GM23338 (cell line): ENCODE results near the gene SARDH. TPM values are rescaled to one million over a fixed set of nuclear protein-coding genes. Genes with fewer than 3 reads are reported as not detected.

Experiments used
- ATAC-seq: fragments of 200-7000 bp; cut with Tn5 transposase; 3 replicates; pipeline ENCODE4 v1.9.1; 2020
- DNase-seq: peaks from one replicate; pipeline ENCODE4 v3.0.0-alpha.2; 2015; ENCODE audit warnings: low spot score
- H2AFZ ChIP-seq: fragments of 200-600 bp; sonication (generic); 2 replicates; pipeline ENCODE4 v1.8.0; 2016; ENCODE audit warnings: antibody characterized with exemption, mild to moderate bottlenecking, moderate library complexity
- H3F3A ChIP-seq: fragments of 200-600 bp; sonication (generic); replicated peaks from 2 replicates; pipeline ENCODE4 v1.8.0; 2017; ENCODE audit warnings: antibody characterized with exemption, mixed run types, low read depth
- H3K27ac ChIP-seq: fragments of 200-600 bp; sonication (generic); 2 replicates; pipeline ENCODE4 v1.6.1; 2016; ENCODE audit warnings: low read depth
- H3K27me3 ChIP-seq: fragments of 200-600 bp; sonication (generic); 2 replicates; pipeline ENCODE4 v1.8.0; 2016; ENCODE audit warnings: mild to moderate bottlenecking, mixed run types, moderate library complexity; ENCODE audit not compliant: insufficient read depth
- H3K36me3 ChIP-seq: fragments of 200-600 bp; sonication (generic); 2 replicates; pipeline ENCODE4 v1.8.0; 2016; ENCODE audit warnings: mild to moderate bottlenecking; ENCODE audit not compliant: insufficient read depth
- H3K4me1 ChIP-seq: fragments of 200-600 bp; sonication (generic); 2 replicates; pipeline ENCODE4 v1.8.0; 2016; ENCODE audit warnings: mild to moderate bottlenecking, moderate library complexity; ENCODE audit not compliant: insufficient read depth
- H3K4me2 ChIP-seq: fragments of 200-600 bp; sonication (generic); 2 replicates; pipeline ENCODE4 v1.7.1; 2017; ENCODE audit warnings: mixed run types
- H3K4me3 ChIP-seq: fragments of 200-600 bp; sonication (generic); 2 replicates; pipeline ENCODE4 v1.6.1; 2016; ENCODE audit warnings: mixed run types
- H3K79me2 ChIP-seq: fragments of 200-600 bp; sonication (generic); replicated peaks from 2 replicates; pipeline ENCODE4 v1.8.0; 2017; ENCODE audit warnings: mild to moderate bottlenecking; ENCODE audit not compliant: insufficient read depth
- H3K9me2 ChIP-seq: fragments of 200-600 bp; sonication (generic); 2 replicates; pipeline ENCODE4 v1.8.0; 2017; ENCODE audit not compliant: insufficient read depth
- H4K20me1 ChIP-seq: fragments of 200-600 bp; sonication (generic); replicated peaks from 2 replicates; pipeline ENCODE4 v1.8.0; 2017; ENCODE audit warnings: mild to moderate bottlenecking; ENCODE audit not compliant: insufficient read depth
- H3K27ac Mint-ChIP-seq: 2 replicates; pipeline ENCODE4 v1.8.0; 2020; ENCODE audit warnings: inconsistent platforms, mild to moderate bottlenecking, moderate library complexity, mixed read lengths
- H3K27me3 Mint-ChIP-seq: 3 replicates; pipeline ENCODE4 v1.8.0; 2022; ENCODE audit warnings: low read depth, mild to moderate bottlenecking, moderate library complexity, mixed read lengths, inconsistent platforms; ENCODE audit not compliant: insufficient read depth, poor library complexity
- H3K36me3 Mint-ChIP-seq: 3 replicates; pipeline ENCODE4 v1.8.0; 2021; ENCODE audit warnings: low read depth, mild to moderate bottlenecking, inconsistent platforms, moderate library complexity, mixed read lengths
- H3K4me1 Mint-ChIP-seq: 3 replicates; pipeline ENCODE4 v1.8.0; 2020; ENCODE audit warnings: mild to moderate bottlenecking, inconsistent platforms, mixed read lengths
- H3K4me3 Mint-ChIP-seq: 3 replicates; pipeline ENCODE4 v1.8.0; 2021; ENCODE audit warnings: moderate library complexity, mild to moderate bottlenecking, inconsistent platforms, mixed read lengths
- H3K9me3 Mint-ChIP-seq: 3 replicates; pipeline ENCODE4 v1.8.0; 2020; ENCODE audit warnings: moderate library complexity, mild to moderate bottlenecking, inconsistent platforms, mixed read lengths
- CTCF ChIP-seq, 2 experiments: fragments of 200-600 bp in 1 of 2; sonication (generic) in 1 of 2; conservative IDR thresholded peaks; 2 replicates each; pipeline versions ENCODE4 v1.5.1 to v1.6.1; 2016 to 2017; ENCODE audit warnings: antibody characterized with exemption in 2 of 2, low read depth in 2 of 2, mild to moderate bottlenecking in 2 of 2, moderate library complexity in 1 of 2
- ETS1 ChIP-seq: IDR thresholded peaks from 2 replicates; pipeline ENCODE4 v1.6.1; 2016; ENCODE audit warnings: antibody characterized with exemption
- EZH2 ChIP-seq: fragments of 200-600 bp; sonication (generic); IDR thresholded peaks from one replicate; pipeline ENCODE4 v1.8.0; 2017; ENCODE audit warnings: antibody characterized with exemption, mild to moderate bottlenecking, low read depth; ENCODE audit not compliant: unreplicated experiment
- JUNB ChIP-seq: IDR thresholded peaks from one replicate; pipeline ENCODE4 v1.6.1; 2016; ENCODE audit warnings: antibody characterized with exemption; ENCODE audit not compliant: unreplicated experiment
- STAT1 ChIP-seq: IDR thresholded peaks from one replicate; pipeline ENCODE4 v1.6.1; 2016; ENCODE audit warnings: antibody characterized with exemption; ENCODE audit not compliant: unreplicated experiment
- ZNF114 ChIP-seq: fragments of 250-450 bp; sonication (Bioruptor Pico); IDR thresholded peaks from 2 replicates; pipeline ENCODE4 v1.5.0; 2020; ENCODE audit warnings: mild to moderate bottlenecking, moderate library complexity
- ZNF331 ChIP-seq: fragments of 250-450 bp; sonication (Bioruptor Pico); IDR thresholded peaks from 2 replicates; pipeline ENCODE4 v1.5.0; 2020; ENCODE audit warnings: low read depth, mild to moderate bottlenecking, moderate library complexity
- ZNF462 ChIP-seq: fragments of 250-450 bp; sonication (Bioruptor Pico); IDR thresholded peaks from 2 replicates; pipeline ENCODE4 v1.5.0; 2020; ENCODE audit warnings: mild to moderate bottlenecking, moderate library complexity
- polyA plus RNA-seq: library from polyadenylated mRNA; unstranded; fragments of >200 nt; fragmentation: Nextera tagmentation; extraction: Ambion mirVana; gene quantifications from 2 replicates; pipeline ENCODE4 v1.2.1, GENCODE V29; 2016
- total RNA-seq: library from RNA; depleted of rRNA; stranded (reverse); fragments of >200 nt; shearing (Covaris generic); gene quantifications from 2 replicates; pipeline ENCODE4 v1.2.3, GENCODE V29; 2014

Gene SARDH
- total and polyA plus RNA-seq, 2 experiments from 2014 or later, result 2.8 to 10.4 TPM

- TF ChIP-seq ETS1, result no peak
- no peak for TF ChIP-seq ZNF331 (CRISPR knock-in tag)
- TF ChIP-seq ZNF114, result no peak
- TF ChIP-seq STAT1, result no peak
- no peak for TF ChIP-seq CTCF (conservative IDR thresholded peaks at IDR 0.05; ENCODE audit: low read depth in 2 of 2)
Observed at GRCh38 chr9:133634081-133634691, 104.0 kb downstream of the SARDH start (continued).

- peak overlapping the region; percentile 50; the same call in 1 of the 2 replicates for H3K27ac ChIP-seq
- DNase-seq (no peak), ATAC-seq (peak; percentile 13)
- peaks cover 19% of the 10 kb centered on the region for H3K4me1 ChIP-seq
- H3K27me3 ChIP-seq, result no peaks in the 10 kb centered on the region
- H3F3A ChIP-seq, result no peaks in the 10 kb centered on the region
- no peaks in the 10 kb centered on the region for H3K9me3 Mint-ChIP-seq
- 0 out of 2 replicates have a peak overlapping the region, but pooled peaks have one; percentile 12 for H3K4me2 ChIP-seq
- H3K4me1 Mint-ChIP-seq, result peaks cover 48% of the 10 kb centered on the region
- no peaks in the 10 kb centered on the region; the same call in 2 of the 3 replicates for H3K36me3 Mint-ChIP-seq
- H3K79me2 ChIP-seq, result no peaks in the 10 kb centered on the region
- H3K36me3 ChIP-seq, result no peaks in the 10 kb centered on the region
- no peaks in the 10 kb centered on the region for H3K9me2 ChIP-seq
- peaks cover 21% of the 10 kb centered on the region for H3K27me3 Mint-ChIP-seq
- no peaks in the 10 kb centered on the region for H4K20me1 ChIP-seq
- no peak overlapping the region; the same call in 2 of the 3 replicates for H3K4me3 Mint-ChIP-seq
- 0 out of 2 replicates have a peak overlapping the region, but pooled peaks have one; percentile 66 for H2AFZ ChIP-seq
- TF ChIP-seq ZNF331 (CRISPR knock-in tag), result no peak
- TF ChIP-seq JUNB, result no peak
- TF ChIP-seq ZNF462, result no peak
- no peak for TF ChIP-seq CTCF (conservative IDR thresholded peaks at IDR 0.05; ENCODE audit: low read depth in 2 of 2)
- no peak for TF ChIP-seq EZH2
- H3K27ac Mint-ChIP-seq, result no peak overlapping the region
- H3K4me3 ChIP-seq, result no peak overlapping the region
Observed at GRCh38 chr9:133633681-133634080, 104.5 kb downstream of the SARDH start.
